PFSK-1 (cell line): Measurements from ENCODE around the gene EFNA5.

Source experiments
- FOXP2 ChIP-seq: optimal IDR thresholded peaks from 2 replicates; pipeline ENCODE3; 2011; ENCODE audit warnings: borderline replicate concordance, control low read depth, inconsistent platforms; ENCODE audit not compliant: insufficient read depth; ENCODE audit errors: extremely low read length, extremely low read depth
- POLR2AphosphoS5 ChIP-seq: IDR thresholded peaks from 2 replicates; pipeline ENCODE4 v1.6.1; 2012; ENCODE audit warnings: low read depth, mild to moderate bottlenecking, control low read depth, low read length, moderate library complexity
- REST ChIP-seq, 2 experiments: IDR thresholded peaks; 2 replicates each; pipeline versions ENCODE4 v1.6.1 to v1.8.0; 2011 to 2012; ENCODE audit warnings: low read depth in 2 of 2, low read length in 2 of 2, control low read depth in 1 of 2, inconsistent platforms in 1 of 2, mild to moderate bottlenecking in 1 of 2, moderate library complexity in 1 of 2; ENCODE audit not compliant: insufficient read depth in 1 of 2
- SIN3A ChIP-seq: IDR thresholded peaks from 2 replicates; pipeline ENCODE4 v1.6.1; 2012; ENCODE audit warnings: mild to moderate bottlenecking, low read length, moderate library complexity, borderline replicate concordance; ENCODE audit not compliant: insufficient read depth
- TAF1 ChIP-seq: IDR thresholded peaks from 2 replicates; pipeline ENCODE4 v1.6.1; 2012; ENCODE audit warnings: low read length, control low read depth, borderline replicate concordance; ENCODE audit not compliant: insufficient read depth

GRCh38 chr5:107567901-107568671 lies 102.7 kb downstream of the EFNA5 start:
- no peak for TF ChIP-seq REST (IDR thresholded peaks at IDR 0.05; ENCODE audit: insufficient read depth in 1 of 2, low read depth in 2 of 2, low read length in 2 of 2)
- TF ChIP-seq POLR2AphosphoS5: no peak
- TF ChIP-seq SIN3A: no peak
- TF ChIP-seq TAF1: no peak
- TF ChIP-seq FOXP2: no peak
